A549 (cell line): Measurements from ENCODE around the gene GPR55. TPM values are rescaled to one million over a fixed set of nuclear protein-coding genes. Genes with fewer than 3 reads are reported as not detected.

Experiments used
- ATAC-seq, 2 experiments: fragments of 200-7000 bp in 1 of 2; fragments of >200 bp in 1 of 2; cut with Nextera tagmentation in 1 of 2; cut with Tn5 transposase in 1 of 2; 3 replicates each; pipeline versions ENCODE4 v1.8.0 to v1.9.1; 2018 to 2020; ENCODE audit warnings: mild to moderate bottlenecking in 1 of 2, moderate library complexity in 1 of 2
- CTCF ChIA-PET: fragments of 300-600 bp; sonication (Branson Sonifier 250); formaldehyde crosslinking; extraction: SDS; loops from one replicate; lab custom pipeline; 2021; ENCODE audit warnings: antibody characterized with exemption, inconsistent platforms; lab: Yijun Ruan, JAX
- POLR2A ChIA-PET: fragments of 350-600 bp; formaldehyde crosslinking; extraction: SDS; loops from one replicate; lab custom pipeline; 2021; ENCODE audit warnings: antibody characterized with exemption, inconsistent platforms; lab: Yijun Ruan, JAX
- DNase-seq, 2 experiments: peaks; one replicate each; pipeline versions ENCODE4 v3.0.0 to v3.0.0-alpha.2; 2011 to 2016; ENCODE audit warnings: low read depth in 1 of 2, low spot score in 1 of 2
- FAIRE-seq: peaks from 2 replicates; lab custom pipeline; 2011; peaks lifted over from hg19 to GRCh38; lab: Jason Lieb, UNC
- H3K27ac ChIP-seq, 2 experiments: fragments of >200 bp; sonication (Bioruptor Twin); formaldehyde crosslinking; 3 replicates each; pipeline ENCODE4 v1.5.1; 2016 to 2017
- H3K4me1 ChIP-seq: fragments of >200 bp; sonication (Bioruptor Twin); formaldehyde crosslinking; 3 replicates; pipeline ENCODE4 v1.6.1; 2016
- H3K4me2 ChIP-seq: fragments of >200 bp; sonication (Bioruptor Twin); formaldehyde crosslinking; 3 replicates; pipeline ENCODE4 v1.6.1; 2016
- H3K4me3 ChIP-seq: fragments of >200 bp; sonication (Bioruptor Twin); formaldehyde crosslinking; 3 replicates; pipeline ENCODE4 v1.5.1; 2016
- H3K9me3 ChIP-seq: fragments of >200 bp; sonication (Bioruptor Twin); formaldehyde crosslinking; 3 replicates; pipeline ENCODE4 v1.6.1; 2016
- CBX2 ChIP-seq: fragments of 200-600 bp; sonication (generic); IDR thresholded peaks from 2 replicates; pipeline ENCODE4 v1.6.1; 2016; ENCODE audit warnings: low read depth, mild to moderate bottlenecking, borderline replicate concordance
- CBX8 ChIP-seq: fragments of 200-600 bp; sonication (generic); IDR thresholded peaks from 2 replicates; pipeline ENCODE4 v1.6.1; 2016
- CEBPB ChIP-seq, 2 experiments: fragments of >200 bp in 1 of 2; sonication (Bioruptor Twin) in 1 of 2; formaldehyde crosslinking in 1 of 2; IDR thresholded peaks; 2 replicates each; pipeline ENCODE4 v1.6.1; 2012 to 2016
- CHD4 ChIP-seq: fragments of 200-600 bp; sonication (generic); IDR thresholded peaks from 2 replicates; pipeline ENCODE4 v1.6.1; 2016; ENCODE audit warnings: antibody characterized with exemption, mild to moderate bottlenecking, borderline replicate concordance
- FOSB ChIP-seq: fragments of 250-450 bp; sonication (Bioruptor Pico); IDR thresholded peaks from 2 replicates; pipeline ENCODE4 v1.5.0; 2020; ENCODE audit warnings: mild to moderate bottlenecking, moderate library complexity
- FOSL2 ChIP-seq, 2 experiments: fragments of 450-650 bp in 1 of 2; fragments of >200 bp in 1 of 2; sonication (Bioruptor Twin) in 1 of 2; formaldehyde crosslinking; IDR thresholded peaks; 2 replicates each; pipeline versions ENCODE4 v1.5.0 to v1.6.1; 2016 to 2020; ENCODE audit warnings: mild to moderate bottlenecking in 1 of 2, moderate library complexity in 1 of 2
- HDAC2 ChIP-seq: fragments of 200-600 bp; sonication (generic); IDR thresholded peaks from 2 replicates; pipeline ENCODE4 v1.6.1; 2016
- HEYL ChIP-seq: fragments of 250-450 bp; sonication (Bioruptor Pico); IDR thresholded peaks from 2 replicates; pipeline ENCODE4 v1.8.0; 2021; ENCODE audit warnings: mild to moderate bottlenecking, moderate library complexity
- HOXA7 ChIP-seq: fragments of 250-450 bp; sonication (Bioruptor Pico); IDR thresholded peaks from 2 replicates; pipeline ENCODE4 v1.5.0; 2020; ENCODE audit warnings: mild to moderate bottlenecking, moderate library complexity
- JUN ChIP-seq, 2 experiments: fragments of >200 bp; sonication (Bioruptor Twin); formaldehyde crosslinking; IDR thresholded peaks; 2 replicates in 1 of 2; 3 replicates in 1 of 2; pipeline ENCODE4 v1.6.1; 2016 to 2017
- POLR2AphosphoS2 ChIP-seq: conservative IDR thresholded peaks from 2 replicates; pipeline ENCODE4 v1.6.1; 2012; ENCODE audit warnings: low read length, improper control_type of control experiment, inconsistent platforms
- SREBF2 ChIP-seq: fragments of 450-650 bp; IDR thresholded peaks from 2 replicates; pipeline ENCODE4 v1.6.1; 2014; ENCODE audit warnings: mild to moderate bottlenecking, moderate library complexity
- ZSCAN20 ChIP-seq: fragments of 250-450 bp; sonication (Bioruptor Pico); IDR thresholded peaks from 2 replicates; pipeline ENCODE4 v1.8.0; 2022; ENCODE audit warnings: mild to moderate bottlenecking, moderate library complexity
- WGBS: methylation state at CpG from one replicate; pipeline ENCODE4 v1.1.6; 2017; ENCODE audit errors: missing lambda C conversion rate; 5-methylcytosine and 5-hydroxymethylcytosine counted together
- polyA plus RNA-seq, 4 experiments: library from polyadenylated mRNA; depleted of rRNA in 3 of 4; stranded (reverse); fragments of >200 nt; fragmentation: RNase III in 1 of 4; extraction: RNeasy Plus Mini Kit Qiagen cat#74134 plus additional on column Dnase treatment in 1 of 4; gene quantifications; 2 replicates in 3 of 4; 3 replicates in 1 of 4; pipeline ENCODE4 v1.2.3, GENCODE V29; 2011 to 2017
- TF ChIP-seq, protein P1 (sequence below): fragments of 250-450 bp; sonication (Bioruptor Pico); IDR thresholded peaks from 2 replicates; pipeline ENCODE4 v1.5.0; 2020; ENCODE audit warnings: low read depth, mild to moderate bottlenecking, moderate library complexity
- TF ChIP-seq, protein P2 (sequence below): fragments of >200 bp; sonication (Bioruptor Twin); formaldehyde crosslinking; IDR thresholded peaks from 2 replicates; pipeline ENCODE4 v1.6.1; 2016
- TF ChIP-seq, protein P3 (sequence below): fragments of 450-650 bp; IDR thresholded peaks from 2 replicates; pipeline ENCODE4 v1.6.1; 2014; ENCODE audit warnings: antibody characterized with exemption
- TF ChIP-seq, protein P4 (sequence below): fragments of 250-450 bp; sonication (Bioruptor Pico); IDR thresholded peaks from 2 replicates; pipeline ENCODE4 v1.5.0; 2021; ENCODE audit warnings: mild to moderate bottlenecking, moderate library complexity, borderline replicate concordance

The GPR55 gene
- polyA plus RNA-seq, 2 of the 4 experiments (the other 2 are of a cell fraction): not detected

DNA sequence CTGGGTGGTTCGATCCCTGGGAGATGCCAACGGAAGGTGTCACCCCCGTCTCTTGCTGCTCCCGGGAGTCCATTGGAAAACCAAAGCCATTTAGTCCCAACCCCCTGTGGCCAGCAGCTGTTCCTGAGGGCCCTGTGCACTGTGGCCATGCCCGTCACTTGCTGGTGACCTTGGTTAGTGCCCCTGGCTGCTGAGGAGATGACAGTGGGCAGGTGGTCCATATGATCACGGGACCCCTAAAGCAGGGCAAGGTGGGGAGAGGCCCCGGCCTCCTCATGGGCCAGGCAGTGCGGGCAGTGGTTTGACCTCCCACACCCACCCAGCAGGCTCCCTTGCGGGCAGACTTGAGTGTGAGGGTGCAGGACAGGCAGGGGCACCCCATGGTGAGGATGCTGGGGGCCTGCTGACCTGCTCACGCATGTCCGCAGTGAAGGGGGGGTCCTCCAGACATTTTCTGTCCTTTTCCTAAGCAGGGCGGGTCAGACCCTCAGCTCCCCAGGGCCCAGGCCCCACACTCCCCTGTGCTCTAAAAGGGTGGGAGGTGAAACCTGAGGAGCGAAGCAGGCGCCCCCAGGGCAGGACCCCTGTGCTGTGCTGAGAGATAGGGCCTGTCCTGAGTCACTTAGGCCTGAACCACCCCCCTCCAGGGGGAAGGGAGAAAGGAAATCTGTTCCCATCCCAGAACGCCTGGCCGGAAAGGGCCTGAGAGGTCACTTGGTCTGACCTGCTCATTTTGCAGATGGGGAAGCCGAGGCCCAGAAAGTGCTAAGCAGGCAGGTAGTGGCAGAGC, 53.5 kb downstream of the GPR55 start:
- ChIA-PET CTCF (interaction anchor here (1.1 to 3.1 kb wide), 6 partner anchors 10 to 116 kb away, joined by 3 to 7 read pairs (median 6); no protein-coding TSS in a partner anchor), POLR2A (no interaction called here)
- FAIRE-seq: no peak
- Histone ChIP-seq H3K27ac (no peak overlapping the region), H3K4me3 (no peak overlapping the region), H3K9me3 (no peaks in the 10 kb centered on the region), H3K4me2 (no peak overlapping the region), H3K4me1 (peaks cover 9% of the 10 kb centered on the region; the same call in 2 of the 3 replicates)
- TF ChIP-seq, protein P1, sequence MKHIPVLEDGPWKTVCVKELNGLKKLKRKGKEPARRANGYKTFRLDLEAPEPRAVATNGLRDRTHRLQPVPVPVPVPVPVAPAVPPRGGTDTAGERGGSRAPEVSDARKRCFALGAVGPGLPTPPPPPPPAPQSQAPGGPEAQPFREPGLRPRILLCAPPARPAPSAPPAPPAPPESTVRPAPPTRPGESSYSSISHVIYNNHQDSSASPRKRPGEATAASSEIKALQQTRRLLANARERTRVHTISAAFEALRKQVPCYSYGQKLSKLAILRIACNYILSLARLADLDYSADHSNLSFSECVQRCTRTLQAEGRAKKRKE: no peak
- no peak for DNase-seq
- no peak for ATAC-seq
- WGBS: 91% methylated on average over 11 of the region's 17 CpGs

DNA sequence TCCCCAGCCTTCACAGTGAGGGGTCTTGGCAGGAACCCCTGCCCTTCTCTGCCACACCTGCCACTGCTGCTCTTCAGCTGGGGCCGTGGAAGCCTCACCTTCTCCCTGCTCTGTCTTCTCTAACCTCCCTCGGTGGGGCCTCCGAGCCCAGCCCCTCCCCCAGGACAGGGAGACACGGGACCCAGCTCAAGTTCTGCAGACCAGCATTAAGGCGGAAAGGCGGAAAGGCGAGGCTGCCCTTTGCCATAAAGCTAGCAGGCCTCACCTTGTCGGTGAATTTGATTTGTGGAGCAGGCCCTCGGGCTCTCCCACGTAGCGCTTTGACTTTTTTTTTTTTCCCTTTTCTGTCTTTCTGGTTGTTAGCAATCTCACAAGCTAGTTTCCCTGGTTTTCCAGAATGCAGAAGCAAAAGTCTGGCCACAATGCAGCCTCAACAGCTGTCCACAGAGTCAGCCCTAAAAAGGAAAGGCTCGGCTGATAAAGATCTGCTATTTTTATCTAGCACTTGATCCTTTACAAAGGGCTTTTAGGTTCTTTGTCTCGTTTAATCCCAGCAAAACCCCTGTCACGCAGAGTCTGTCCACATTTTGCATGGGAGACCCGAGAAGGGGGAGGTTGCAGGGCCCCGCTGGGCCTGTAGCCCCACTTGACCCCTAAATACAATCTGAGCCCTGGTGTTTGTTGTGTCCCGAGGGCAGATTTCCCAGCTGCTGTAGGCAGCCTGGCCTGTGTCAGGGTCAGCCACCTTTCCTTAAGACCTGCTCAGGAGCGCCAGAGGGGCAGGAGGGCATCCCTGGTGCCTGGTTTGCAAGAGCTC, 54.3 kb downstream of the GPR55 start:
- FAIRE-seq: no peak
- POLR2A ChIA-PET: no interaction called here

DNA sequence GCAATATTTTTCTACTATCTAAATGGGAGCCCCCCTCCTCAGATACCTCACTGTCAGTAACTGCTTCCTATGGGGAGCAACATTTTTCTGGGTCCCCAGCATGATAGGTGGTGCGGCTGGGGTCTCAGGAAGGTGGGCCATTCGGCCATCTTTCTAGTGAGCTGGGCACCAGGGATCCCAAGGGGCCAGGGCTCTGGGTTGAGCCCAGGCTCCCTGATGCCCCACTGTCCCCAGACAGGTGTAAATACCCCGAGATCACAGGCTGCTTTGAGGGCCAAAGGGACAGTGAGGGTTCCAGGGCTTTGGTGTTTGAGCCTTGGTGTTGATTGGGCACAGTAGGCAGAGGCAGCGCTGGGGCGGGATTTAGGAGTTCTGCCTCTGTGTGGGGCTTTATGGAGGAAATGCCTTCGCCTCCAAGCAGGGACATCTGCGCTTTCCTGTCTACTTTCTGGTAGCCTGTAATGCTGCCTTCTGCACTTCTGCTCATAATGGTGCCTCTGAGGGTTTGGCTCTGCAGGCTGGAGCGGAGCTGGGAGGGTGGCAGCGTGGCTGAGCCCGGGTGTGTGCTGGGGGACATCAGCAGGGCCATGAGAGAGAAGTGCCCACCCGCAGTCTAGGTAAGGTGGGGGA, 55.0 kb downstream of the GPR55 start:
- WGBS: 88% methylated on average over 8 of the region's 11 CpGs
- Histone ChIP-seq H3K9me3 (no peaks in the 10 kb centered on the region), H3K4me2 (no peak overlapping the region), H3K27ac (no peak overlapping the region), H3K4me3 (no peak overlapping the region), H3K4me1 (peaks cover 18% of the 10 kb centered on the region; the same call in 2 of the 3 replicates)
- FAIRE-seq (no peak), DNase-seq (no peak), ATAC-seq (no peak)
- POLR2A ChIA-PET: no interaction called here
- no peak for TF ChIP-seq HDAC2
- TF ChIP-seq FOSL2 (IDR thresholded peaks at IDR 0.05): no peak
- no peak for TF ChIP-seq FOSL2 (CRISPR knock-in tag; IDR thresholded peaks at IDR 0.05)
- no peak for TF ChIP-seq SREBF2
- TF ChIP-seq JUN (IDR thresholded peaks at IDR 0.05): no peak
- no peak for TF ChIP-seq HOXA7 (CRISPR knock-in tag)
- no peak for TF ChIP-seq CBX8
- CTCF ChIA-PET: interaction anchor here (1.1 to 3.1 kb wide), 3 partner anchors 21 to 117 kb away, joined by 3 to 9 read pairs (median 7); no protein-coding TSS in a partner anchor

More for the DNA sequence above, 54.3 kb downstream of the GPR55 start:
- WGBS: 81% methylated on average over 18 of the region's 18 CpGs
- no peak overlapping the region for H3K4me2 ChIP-seq
- H3K4me3 ChIP-seq: no peak overlapping the region
- no peaks in the 10 kb centered on the region for H3K9me3 ChIP-seq
- TF ChIP-seq, protein P2, sequence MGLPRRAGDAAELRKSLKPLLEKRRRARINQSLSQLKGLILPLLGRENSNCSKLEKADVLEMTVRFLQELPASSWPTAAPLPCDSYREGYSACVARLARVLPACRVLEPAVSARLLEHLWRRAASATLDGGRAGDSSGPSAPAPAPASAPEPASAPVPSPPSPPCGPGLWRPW: no peak
- TF ChIP-seq, protein P3, sequence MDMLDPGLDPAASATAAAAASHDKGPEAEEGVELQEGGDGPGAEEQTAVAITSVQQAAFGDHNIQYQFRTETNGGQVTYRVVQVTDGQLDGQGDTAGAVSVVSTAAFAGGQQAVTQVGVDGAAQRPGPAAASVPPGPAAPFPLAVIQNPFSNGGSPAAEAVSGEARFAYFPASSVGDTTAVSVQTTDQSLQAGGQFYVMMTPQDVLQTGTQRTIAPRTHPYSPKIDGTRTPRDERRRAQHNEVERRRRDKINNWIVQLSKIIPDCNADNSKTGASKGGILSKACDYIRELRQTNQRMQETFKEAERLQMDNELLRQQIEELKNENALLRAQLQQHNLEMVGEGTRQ: no peak
- TF ChIP-seq CHD4: no peak
- no peak for TF ChIP-seq CEBPB (IDR thresholded peaks at IDR 0.05)
- no peak for TF ChIP-seq POLR2AphosphoS2
- no peak for TF ChIP-seq FOSB
- no peak for TF ChIP-seq CBX2
- TF ChIP-seq HEYL (CRISPR knock-in tag): no peak
- TF ChIP-seq, protein P4, sequence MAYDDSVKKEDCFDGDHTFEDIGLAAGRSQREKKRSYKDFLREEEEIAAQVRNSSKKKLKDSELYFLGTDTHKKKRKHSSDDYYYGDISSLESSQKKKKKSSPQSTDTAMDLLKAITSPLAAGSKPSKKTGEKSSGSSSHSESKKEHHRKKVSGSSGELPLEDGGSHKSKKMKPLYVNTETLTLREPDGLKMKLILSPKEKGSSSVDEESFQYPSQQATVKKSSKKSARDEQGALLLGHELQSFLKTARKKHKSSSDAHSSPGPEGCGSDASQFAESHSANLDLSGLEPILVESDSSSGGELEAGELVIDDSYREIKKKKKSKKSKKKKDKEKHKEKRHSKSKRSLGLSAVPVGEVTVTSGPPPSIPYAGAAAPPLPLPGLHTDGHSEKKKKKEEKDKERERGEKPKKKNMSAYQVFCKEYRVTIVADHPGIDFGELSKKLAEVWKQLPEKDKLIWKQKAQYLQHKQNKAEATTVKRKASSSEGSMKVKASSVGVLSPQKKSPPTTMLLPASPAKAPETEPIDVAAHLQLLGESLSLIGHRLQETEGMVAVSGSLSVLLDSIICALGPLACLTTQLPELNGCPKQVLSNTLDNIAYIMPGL (CRISPR knock-in tag): no peak
- no peak for TF ChIP-seq SREBF2
- TF ChIP-seq ZSCAN20 (CRISPR knock-in tag): no peak
- TF ChIP-seq, protein P1: no peak
- H3K4me1 ChIP-seq: peaks cover 15% of the 10 kb centered on the region; the same call in 2 of the 3 replicates
- no peak overlapping the region for H3K27ac ChIP-seq
- CTCF ChIA-PET: interaction anchor here (1.1 to 3.1 kb wide), 4 partner anchors 22 to 117 kb away, joined by 3 to 9 read pairs (median 6); no protein-coding TSS in a partner anchor
- DNase-seq (no peak), ATAC-seq (no peak)
